Retinal pigment epithelial cell (primary cell): ENCODE measurements around the gene SPAG8.

Experiments
- DNase-seq: peaks from one replicate; pipeline ENCODE4 v3.0.0-alpha.2; 2010; ENCODE audit warnings: low read depth
- H3K4me3 ChIP-seq: 2 replicates; pipeline ENCODE4 v1.5.1; 2011; ENCODE audit warnings: mild to moderate bottlenecking, low read length, control low read depth, moderate library complexity
- CTCF ChIP-seq: conservative IDR thresholded peaks from 2 replicates; pipeline ENCODE4 v1.5.1; 2011; ENCODE audit warnings: low read depth, low read length, control low read depth, inconsistent platforms

Gene SPAG8

GRCh38 chr9:35844628-35845270, 32.7 kb upstream of the SPAG8 start:
- DNase-seq = peak; percentile 40
- TF ChIP-seq CTCF = no peak
- no peak overlapping the region for H3K4me3 ChIP-seq

GRCh38 chr9:35842795-35843194, 30.7 kb upstream of the SPAG8 start:
- TF ChIP-seq CTCF = no peak
- DNase-seq = no peak
- no peak overlapping the region for H3K4me3 ChIP-seq

- H3K4me3 ChIP-seq = no peak overlapping the region
- no peak for DNase-seq
These were observed 30.1 kb upstream of the SPAG8 start for GRCh38 chr9:35842020-35842745.

GRCh38 chr9:35841645-35841900, 29.5 kb upstream of the SPAG8 start:
- DNase-seq = no peak
- TF ChIP-seq CTCF = no peak
- no peak overlapping the region for H3K4me3 ChIP-seq

More at GRCh38 chr9:35842020-35842745, 30.1 kb upstream of the SPAG8 start:
- no peak for TF ChIP-seq CTCF

- H3K4me3 ChIP-seq = no peak overlapping the region
- DNase-seq = no peak
- TF ChIP-seq CTCF = no peak
These were observed 29.0 kb upstream of the SPAG8 start for GRCh38 chr9:35840881-35841644.

GRCh38 chr9:35839926-35840325, 27.9 kb upstream of the SPAG8 start:
- H3K4me3 ChIP-seq = no peak overlapping the region
- no peak for TF ChIP-seq CTCF
- DNase-seq = no peak

GRCh38 chr9:35836595-35836994, 24.5 kb upstream of the SPAG8 start:
- no peak for DNase-seq
- H3K4me3 ChIP-seq = no peak overlapping the region
- TF ChIP-seq CTCF = no peak
